22Rv1 (cell line): ENCODE data around the gene STAT6.

Experiments used
- ZFX ChIP-seq: fragments of 450-650 bp; IDR thresholded peaks from 2 replicates; pipeline ENCODE4 v1.6.1; 2017; ENCODE audit warnings: antibody characterized with exemption, borderline replicate concordance
- TF ChIP-seq, protein P1 (sequence below): fragments of 450-650 bp; IDR thresholded peaks from 2 replicates; pipeline ENCODE4 v1.5.1; 2017; ENCODE audit warnings: mild to moderate bottlenecking

DNA sequence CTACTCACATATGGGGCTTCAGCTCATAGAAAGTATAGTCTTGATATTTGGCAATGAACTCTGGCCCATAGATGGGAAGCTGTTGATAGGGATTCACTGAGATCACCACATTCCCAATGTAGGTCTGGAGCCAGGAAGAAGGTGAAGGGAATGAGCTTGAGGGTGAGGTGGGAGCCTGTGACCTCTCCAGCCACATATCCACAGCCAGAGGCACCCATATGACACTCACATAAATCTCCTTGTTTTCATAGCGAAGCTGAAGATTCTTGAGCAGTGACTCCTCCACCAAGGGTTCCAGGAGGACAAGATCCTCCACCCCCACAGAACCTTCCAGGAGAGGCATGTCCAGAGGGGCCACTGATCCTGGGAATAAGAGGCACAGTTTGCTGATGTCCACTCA is 63.2 kb downstream of the STAT6 start:
- TF ChIP-seq, protein P1, sequence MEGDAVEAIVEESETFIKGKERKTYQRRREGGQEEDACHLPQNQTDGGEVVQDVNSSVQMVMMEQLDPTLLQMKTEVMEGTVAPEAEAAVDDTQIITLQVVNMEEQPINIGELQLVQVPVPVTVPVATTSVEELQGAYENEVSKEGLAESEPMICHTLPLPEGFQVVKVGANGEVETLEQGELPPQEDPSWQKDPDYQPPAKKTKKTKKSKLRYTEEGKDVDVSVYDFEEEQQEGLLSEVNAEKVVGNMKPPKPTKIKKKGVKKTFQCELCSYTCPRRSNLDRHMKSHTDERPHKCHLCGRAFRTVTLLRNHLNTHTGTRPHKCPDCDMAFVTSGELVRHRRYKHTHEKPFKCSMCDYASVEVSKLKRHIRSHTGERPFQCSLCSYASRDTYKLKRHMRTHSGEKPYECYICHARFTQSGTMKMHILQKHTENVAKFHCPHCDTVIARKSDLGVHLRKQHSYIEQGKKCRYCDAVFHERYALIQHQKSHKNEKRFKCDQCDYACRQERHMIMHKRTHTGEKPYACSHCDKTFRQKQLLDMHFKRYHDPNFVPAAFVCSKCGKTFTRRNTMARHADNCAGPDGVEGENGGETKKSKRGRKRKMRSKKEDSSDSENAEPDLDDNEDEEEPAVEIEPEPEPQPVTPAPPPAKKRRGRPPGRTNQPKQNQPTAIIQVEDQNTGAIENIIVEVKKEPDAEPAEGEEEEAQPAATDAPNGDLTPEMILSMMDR, result no peak
- no peak for TF ChIP-seq ZFX
